GM21447 (cell line): ENCODE data around the gene TCP11L2.

Source experiments
- ATAC-seq: cut with Tn5 transposase; IDR thresholded peaks from one replicate; pipeline ENCODE4 v1.9.1; 2021; ENCODE audit not compliant: unreplicated experiment

The TCP11L2 gene

DNA sequence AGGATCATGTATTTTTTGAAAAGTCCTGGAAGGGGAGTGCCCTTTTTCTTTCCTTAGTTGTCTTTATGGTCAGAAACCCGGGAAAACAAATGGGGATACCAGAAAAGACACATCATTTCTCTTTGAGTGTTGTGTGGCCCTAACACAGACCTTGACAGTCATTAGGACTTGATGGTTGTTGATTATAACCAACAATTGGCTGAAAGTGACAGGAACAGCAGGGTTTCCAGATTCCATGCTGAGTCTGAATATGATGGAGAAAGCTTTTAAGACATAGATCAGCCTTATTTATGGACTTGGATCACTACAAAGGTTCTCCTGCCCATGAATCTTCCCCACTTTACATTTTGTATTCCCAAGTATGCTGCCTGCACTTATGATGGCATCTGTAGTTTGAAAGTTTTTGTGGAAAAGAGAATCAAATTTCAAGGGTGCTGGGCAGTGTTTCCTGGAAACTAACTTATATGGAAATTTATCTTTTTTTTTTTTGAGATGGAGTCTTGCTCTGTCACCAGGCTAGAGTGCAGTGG lies 85.4 kb downstream of the TCP11L2 start:
- no peak for ATAC-seq

DNA sequence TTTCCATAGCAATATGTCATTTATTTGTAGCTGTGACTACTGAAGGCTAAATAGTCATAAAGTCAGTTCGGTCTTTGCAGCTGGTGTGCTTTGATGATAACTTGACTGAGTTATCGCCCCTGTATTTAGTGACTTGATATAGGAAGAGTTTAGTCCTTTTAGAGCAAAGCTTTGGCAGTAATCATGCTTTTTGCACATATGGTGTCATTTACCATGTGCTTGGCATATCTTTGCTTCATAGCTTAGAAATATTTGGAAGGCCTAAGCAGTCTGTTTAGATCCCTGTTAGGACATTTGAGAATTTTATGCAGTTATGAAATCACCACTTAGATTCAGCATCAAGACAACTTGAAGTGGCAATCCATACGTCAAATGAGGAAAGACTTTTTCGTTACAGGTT lies 86.6 kb downstream of the TCP11L2 start:
- no peak for ATAC-seq

DNA sequence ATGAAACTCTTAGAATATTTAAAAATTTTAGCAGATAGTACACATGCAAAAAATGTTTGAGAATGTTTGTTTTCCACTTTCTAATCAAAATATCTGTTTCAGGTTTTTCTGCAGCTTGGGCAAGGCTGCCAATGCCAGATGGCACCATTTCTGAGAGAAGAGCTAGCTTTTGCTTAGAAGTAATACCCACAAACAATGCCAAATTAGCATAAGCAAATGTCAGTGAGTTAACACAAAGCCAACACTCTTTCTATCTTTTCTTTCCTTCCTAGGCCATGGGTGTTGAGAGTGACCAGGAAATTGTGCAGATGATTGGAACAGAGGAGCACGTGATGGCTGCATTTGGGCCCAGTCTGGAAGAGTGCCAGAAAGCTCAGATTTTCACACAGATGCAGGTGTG lies 90.2 kb downstream of the TCP11L2 start:
- ATAC-seq: no peak
